ENCODE results near the gene DGKD.

DGKD gene

DNA sequence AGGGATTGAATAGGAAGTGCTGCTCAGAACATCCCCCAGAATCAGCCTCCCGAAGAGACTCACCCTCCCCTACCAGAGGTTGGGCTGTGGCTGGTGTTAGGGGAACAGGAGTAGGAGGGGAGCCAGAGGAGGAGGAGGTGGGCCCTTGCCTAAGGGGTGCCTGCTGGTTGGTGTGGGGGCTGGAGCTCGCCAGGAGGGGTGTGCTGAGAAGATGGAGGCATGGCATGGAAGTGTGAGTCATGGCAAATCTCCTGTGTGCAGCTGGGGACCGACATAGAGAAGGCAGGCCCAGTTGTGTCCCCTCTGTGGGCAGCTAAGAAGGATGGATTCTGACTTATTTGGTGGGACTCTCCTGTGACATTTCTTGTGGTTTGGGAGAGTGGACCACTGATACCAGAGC, 73.7 kb downstream of the DGKD start:
- no peak for DNase-seq (ENCODE audit: low spot score)

DNA sequence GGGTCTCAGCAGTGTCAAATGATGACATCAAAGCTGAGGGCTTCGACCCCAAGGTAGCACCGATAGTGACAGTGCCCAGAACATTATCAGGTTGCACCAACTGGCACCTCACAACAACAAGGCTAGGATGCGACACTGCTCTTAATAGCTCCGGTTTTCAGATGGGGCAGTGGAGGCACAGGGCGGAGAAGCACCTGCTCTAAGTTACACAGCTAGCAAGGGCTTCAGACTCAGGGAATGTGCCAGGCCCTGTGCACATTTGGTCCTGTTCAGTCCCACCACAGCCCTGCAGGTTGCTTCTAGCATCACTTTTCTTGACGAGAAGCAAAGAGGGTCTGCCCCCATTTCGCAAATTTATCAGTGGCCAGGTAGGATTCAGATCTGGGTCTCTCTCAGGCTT, 74.1 kb downstream of the DGKD start:
- no peak for DNase-seq (ENCODE audit: low spot score)

DNA sequence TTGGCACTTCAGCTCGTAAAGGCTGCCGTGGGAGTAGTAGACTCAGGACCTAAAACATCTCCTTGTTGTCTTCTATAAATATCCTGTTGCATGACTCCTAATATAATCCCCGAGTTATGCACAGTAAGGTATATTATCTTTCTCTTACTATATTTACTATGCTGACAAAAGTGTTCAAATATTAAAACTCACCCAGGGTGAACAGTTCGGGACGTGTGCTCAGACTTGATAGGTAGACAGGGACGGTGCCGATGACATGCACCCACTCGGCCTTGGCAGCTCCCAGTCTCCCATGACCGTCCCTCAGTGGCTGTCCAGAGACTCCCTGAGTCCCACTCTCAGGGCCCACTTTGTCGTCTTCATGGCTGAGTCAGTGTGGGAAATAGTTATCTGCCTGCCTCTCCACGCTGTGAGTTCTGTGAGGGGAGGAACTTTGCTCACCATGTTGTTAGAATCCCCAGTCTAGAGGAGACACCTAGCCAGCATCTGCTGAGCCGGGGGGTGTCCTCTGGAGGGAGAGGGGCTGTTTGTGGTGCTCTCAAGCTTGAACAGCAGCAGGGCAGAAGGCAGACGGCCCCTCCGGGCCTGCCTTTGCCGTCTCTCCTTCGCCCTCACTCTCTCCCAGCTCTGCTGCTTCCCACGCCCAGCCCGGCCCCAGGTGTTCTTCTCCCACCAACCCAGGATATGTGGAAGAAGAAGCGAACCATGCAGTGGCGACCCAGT, 75.0 kb downstream of the DGKD start:
- no peak for DNase-seq (ENCODE audit: low spot score)

DNA sequence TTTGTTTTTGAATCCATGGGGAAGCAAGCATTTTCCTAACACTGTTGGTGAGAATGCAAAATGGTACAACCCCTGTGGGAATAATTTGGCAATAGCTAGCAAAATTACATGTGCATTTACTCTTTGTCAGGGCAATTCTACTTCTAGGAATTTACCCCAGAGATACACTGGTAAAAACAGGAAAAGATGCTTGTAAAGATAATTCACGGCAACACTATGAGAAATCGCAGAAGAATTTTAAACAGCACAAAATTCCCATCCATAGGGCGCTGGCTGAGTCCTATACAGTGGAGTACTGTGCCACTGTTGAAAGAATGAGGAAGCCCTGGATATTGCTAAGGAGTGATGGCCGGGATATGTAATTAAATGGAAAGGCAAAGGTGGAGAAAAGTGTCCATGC, 75.8 kb downstream of the DGKD start:
- no peak for DNase-seq (ENCODE audit: low spot score)

GRCh38 chr2:233430651-233431050, 76.4 kb downstream of the DGKD start:
- no peak for DNase-seq (ENCODE audit: low spot score)

GRCh38 chr2:233433029-233433428, 78.7 kb downstream of the DGKD start:
- DNase-seq (ENCODE audit: low spot score) = no peak

- DNase-seq (ENCODE audit: low spot score) = no peak
Measured at GRCh38 chr2:233433794-233434193, 79.5 kb downstream of the DGKD start.

- no peak for DNase-seq (ENCODE audit: low spot score)
Measured at GRCh38 chr2:233434666-233435330, 80.5 kb downstream of the DGKD start.

DNA sequence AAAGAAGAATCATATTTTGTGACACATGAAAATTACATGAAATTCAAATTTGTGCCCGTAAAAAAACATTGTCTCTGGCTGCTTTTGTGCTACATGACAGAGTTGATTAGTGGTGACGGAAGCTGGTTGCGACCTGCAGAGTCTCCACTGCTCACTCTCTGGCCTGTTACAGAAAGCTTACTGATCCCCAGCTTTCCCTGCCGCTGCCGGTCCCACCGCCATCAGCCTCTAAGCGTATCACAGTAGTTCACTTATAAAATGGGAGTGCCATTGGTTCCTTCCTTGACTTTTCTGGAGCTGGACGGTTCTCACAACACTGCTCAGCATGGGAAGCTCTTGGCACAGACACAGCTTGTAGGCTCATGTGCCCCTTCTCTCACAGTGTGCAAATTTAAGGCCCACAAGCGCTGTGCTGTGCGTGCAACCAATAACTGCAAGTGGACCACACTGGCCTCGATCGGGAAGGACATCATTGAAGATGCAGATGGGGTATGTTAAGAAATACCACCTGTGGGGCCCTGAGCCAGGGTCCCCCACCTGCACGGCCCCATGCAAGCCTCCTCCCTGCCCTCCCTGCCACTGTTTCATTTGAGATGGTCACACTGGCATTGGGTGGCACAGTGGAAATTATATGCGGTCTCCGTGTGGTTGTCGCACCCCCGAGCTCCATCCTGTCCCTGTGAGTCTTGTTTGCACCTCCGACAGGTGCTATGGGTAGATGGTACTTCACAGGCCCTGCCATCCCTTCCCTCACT, 81.3 kb downstream of the DGKD start:
- DNase-seq (ENCODE audit: low spot score) = no peak

- no peak for DNase-seq (ENCODE audit: low spot score)
Measured at GRCh38 chr2:233436191-233436581, 81.9 kb downstream of the DGKD start.

GRCh38 chr2:233436691-233437438, 82.6 kb downstream of the DGKD start:
- no peak for DNase-seq (ENCODE audit: low spot score)

DNA sequence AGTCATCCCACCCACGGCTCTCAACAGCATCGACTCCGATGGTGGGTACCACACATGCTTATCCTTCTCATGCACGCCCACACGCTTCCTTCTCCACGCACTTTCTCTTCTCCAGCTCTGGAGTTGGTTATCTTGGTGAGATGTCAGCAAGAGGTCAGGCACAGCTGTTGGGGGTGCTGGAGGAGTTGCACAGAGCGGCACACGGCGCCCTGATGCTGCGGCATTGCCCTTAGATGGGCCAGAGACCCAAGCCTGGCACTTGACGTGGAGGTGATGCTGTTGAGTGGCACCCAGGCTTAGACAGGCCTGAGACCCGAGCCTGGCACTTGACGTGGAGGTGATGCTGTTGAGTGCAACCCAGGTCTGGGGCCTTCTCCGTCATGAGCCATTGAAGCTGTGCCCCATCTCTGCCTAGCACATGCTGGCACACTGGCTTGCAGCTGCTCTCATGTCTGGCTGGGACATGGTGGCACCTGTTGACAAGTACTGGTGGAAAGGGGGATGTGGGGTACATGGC, 83.2 kb downstream of the DGKD start:
- no peak for DNase-seq (ENCODE audit: low spot score)

GRCh38 chr2:233438573-233439147, 84.4 kb downstream of the DGKD start:
- no peak for DNase-seq (ENCODE audit: low spot score)

DNA sequence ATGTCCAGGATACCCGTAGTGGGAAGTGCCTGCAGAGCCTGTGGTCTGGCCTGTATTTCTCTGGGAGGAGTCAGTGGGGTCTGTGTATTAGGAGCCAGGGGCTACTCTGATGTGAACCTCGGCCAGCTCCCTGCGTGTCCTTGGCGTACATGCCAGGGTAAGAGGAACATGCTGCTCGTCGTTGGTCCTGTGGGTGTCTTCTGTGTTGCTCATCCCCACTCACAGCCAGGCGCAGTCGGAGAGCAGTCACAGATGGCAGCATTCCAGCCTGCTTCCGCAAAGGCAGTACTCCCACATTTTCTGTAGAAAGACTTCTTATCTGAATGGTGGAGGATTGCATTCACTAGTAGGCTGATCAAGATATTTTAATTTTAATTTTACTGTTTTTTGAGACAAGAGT, 84.9 kb downstream of the DGKD start:
- DNase-seq (ENCODE audit: low spot score) = peak; percentile 43

- DNase-seq (ENCODE audit: low spot score) = no peak
Measured at GRCh38 chr2:233440314-233440713, 86.0 kb downstream of the DGKD start.

DNA sequence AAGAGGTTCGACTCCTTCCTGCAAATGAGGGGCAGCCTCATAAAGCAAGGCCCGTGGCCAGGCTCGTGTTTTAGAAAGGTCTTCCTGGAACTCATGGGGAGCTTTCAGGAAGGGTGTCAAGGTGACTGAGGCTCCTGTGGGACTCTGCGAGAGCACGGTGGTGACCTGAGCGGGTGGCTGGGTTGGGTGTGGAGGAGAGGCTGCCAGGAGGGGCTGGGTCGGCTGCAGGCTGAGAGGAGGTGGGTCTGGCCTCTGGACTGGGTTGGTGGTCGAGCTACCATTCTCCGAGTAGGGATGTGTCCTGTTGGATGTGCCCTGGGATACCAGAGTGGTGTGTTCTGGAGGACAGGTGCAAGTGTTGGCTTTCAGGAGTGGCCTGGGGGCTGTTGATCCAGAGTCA, 86.4 kb downstream of the DGKD start:
- no peak for DNase-seq (ENCODE audit: low spot score)

DNA sequence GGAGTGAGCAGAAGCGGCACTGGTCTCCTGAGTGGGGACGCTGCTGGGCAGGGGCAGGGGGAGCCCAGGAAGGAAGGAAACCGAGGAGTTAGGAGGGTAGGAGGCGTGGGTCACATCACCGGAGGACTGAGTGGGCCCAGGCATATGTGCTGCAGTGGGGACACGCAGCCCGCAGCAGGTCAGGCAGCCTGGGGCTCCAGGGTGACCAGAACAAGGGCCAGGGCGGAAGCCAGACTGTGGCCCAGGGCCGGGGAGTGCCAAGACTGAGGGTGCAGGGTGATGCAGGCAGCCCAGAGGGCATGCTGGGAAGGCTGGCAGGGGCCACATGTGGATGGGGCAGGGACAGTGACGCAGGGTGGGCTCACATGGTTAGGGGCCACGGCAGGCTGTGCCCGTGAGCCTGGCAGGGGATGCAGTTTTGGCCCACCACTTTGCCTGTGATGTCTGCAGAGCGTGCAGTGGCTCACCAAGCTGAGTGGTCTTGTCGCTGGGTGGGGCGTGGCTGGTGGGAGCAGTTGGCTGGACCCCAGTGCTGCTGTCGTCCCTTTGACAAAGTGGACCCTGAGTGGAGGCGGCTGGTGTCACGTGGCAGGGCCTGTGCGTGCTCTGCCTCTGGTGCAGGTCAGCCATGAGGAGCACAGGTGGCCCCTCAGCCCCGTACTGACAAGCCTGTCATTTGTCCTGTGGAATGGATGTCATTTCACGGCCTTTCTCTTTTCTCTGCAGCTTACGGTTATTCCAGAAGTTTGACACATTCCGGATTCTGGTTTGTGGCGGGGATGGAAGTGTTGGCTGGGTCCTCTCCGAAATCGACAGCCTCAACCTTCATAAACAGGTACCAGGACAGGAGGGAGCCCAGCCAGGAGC, 87.1 kb downstream of the DGKD start:
- DNase-seq (ENCODE audit: low spot score) = no peak

DNA sequence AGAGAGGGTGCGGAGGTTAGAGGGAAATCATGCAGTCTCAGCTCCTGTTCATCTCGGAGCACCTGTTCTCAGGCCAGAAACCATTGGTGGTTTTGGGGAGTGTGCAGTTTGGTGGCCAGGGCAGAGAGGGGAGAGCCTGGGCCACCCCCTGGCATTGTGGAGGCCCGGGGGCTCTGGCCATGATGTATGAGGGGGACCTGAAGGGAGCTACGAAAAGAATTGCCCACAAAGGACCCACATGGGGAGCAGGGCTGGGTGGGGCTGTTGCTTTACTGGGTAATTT, 87.7 kb downstream of the DGKD start:
- DNase-seq (ENCODE audit: low spot score) = no peak

- peak; percentile 82 for DNase-seq (ENCODE audit: low spot score)
Measured at GRCh38 chr2:233443511-233444183, 89.4 kb downstream of the DGKD start.

GRCh38 chr2:233444501-233444900, 90.2 kb downstream of the DGKD start:
- DNase-seq (ENCODE audit: low spot score) = no peak
